Measurements from ENCODE around the gene SLC26A2. TPM values are rescaled to one million over a fixed set of nuclear protein-coding genes. Genes with fewer than 3 reads are reported as not detected.

Gene SLC26A2
- total and polyA plus RNA-seq, 2 experiments from 2014 or later, result 45.7 to 160 TPM

DNA sequence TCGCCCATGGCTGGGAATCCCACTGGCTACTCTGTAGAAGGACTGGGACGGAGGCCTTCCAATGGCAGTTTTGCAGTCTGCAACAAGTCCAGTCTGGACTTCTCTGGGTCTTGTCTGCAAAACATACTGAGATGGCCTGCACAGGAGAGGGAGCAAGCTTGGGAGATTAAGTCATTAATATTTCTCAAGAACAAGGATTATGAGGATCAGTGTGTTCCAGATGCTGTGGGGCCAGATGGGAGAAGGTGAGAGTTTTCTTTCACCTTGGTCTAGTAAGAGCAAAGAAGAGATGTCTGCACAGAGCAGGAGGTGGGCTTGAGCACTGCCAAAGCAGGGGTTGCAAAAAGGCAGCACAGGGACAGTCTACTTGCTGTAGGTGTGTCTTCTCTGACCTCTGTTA, 15.9 kb upstream of the SLC26A2 start, which contains the start of gene PDE6A:
Gene PDE6A (minus strand): TSS at position 128 of the 400 bp plus-strand sequence. CDS start 120 bp downstream, at position 8.
- no peak within 1 kb of the TSS for H3K4me3 ChIP-seq
- no peak within 1 kb of the TSS for H2AFZ ChIP-seq
- peak within 1 kb of the TSS; percentile 55 for H3K4me2 ChIP-seq
- H3K9me3 ChIP-seq (ENCODE audit: low read depth), result no peaks in the 10 kb centered on the region
- H3K9me2 ChIP-seq (replicated peaks; ENCODE audit: insufficient read depth), result no peaks in the 10 kb centered on the region
- H3K27ac ChIP-seq, result peak within 1 kb of the TSS; percentile 95
- H3K4me1 ChIP-seq (ENCODE audit: insufficient read depth), result peaks cover 58% of the 10 kb centered on the region
- H3K27me3 ChIP-seq, result no peaks in the 10 kb centered on the region
- no peaks in the 10 kb centered on the region for H3K36me3 ChIP-seq (replicated peaks; ENCODE audit: insufficient read depth, low read depth)
- H4K20me1 ChIP-seq (ENCODE audit: insufficient read depth, poor library complexity, severe bottlenecking), result no peaks in the 10 kb centered on the region
- H3K79me2 ChIP-seq, result no peaks in the 10 kb centered on the region
- WGBS (ENCODE audit: low lambda C conversion rate, missing lambda C conversion rate), result 91% methylated on average over 2 of the region's 2 CpGs
- TF ChIP-seq EZH2 (IDR thresholded peaks at IDR 0.05; ENCODE audit: borderline replicate concordance) (no peak), EZH2phosphoT487 (IDR thresholded peaks at IDR 0.05; ENCODE audit: low read depth, severe bottlenecking, unreplicated experiment) (no peak)
- TF ChIP-seq, protein P1, sequence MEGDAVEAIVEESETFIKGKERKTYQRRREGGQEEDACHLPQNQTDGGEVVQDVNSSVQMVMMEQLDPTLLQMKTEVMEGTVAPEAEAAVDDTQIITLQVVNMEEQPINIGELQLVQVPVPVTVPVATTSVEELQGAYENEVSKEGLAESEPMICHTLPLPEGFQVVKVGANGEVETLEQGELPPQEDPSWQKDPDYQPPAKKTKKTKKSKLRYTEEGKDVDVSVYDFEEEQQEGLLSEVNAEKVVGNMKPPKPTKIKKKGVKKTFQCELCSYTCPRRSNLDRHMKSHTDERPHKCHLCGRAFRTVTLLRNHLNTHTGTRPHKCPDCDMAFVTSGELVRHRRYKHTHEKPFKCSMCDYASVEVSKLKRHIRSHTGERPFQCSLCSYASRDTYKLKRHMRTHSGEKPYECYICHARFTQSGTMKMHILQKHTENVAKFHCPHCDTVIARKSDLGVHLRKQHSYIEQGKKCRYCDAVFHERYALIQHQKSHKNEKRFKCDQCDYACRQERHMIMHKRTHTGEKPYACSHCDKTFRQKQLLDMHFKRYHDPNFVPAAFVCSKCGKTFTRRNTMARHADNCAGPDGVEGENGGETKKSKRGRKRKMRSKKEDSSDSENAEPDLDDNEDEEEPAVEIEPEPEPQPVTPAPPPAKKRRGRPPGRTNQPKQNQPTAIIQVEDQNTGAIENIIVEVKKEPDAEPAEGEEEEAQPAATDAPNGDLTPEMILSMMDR (IDR thresholded peaks at IDR 0.05; ENCODE audit: poor library complexity), result no peak
- DNase-seq (ENCODE audit: low spot score), result no peak

DNA sequence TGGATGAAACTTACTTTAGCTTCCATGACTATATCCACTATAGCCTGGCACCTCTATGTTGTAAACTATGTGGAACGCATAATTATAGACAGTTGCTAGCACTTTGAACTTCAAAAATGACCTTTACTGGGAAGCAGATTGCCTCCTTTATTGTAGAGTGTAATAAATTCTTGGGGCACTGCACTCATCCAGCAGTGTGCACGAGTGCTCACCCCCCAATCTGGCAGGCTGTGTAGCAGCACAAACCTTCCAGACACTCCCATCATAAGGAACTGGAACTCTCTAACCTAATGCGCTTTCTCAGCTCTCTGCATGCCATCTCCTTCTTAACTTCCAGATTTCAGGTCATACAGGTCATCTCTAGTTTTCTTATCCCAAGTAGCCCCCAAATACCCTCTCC, 14.4 kb upstream of the SLC26A2 start:
- Histone ChIP-seq H2AFZ (no peak overlapping the region), H3K4me1 (ENCODE audit: insufficient read depth) (peaks cover 45% of the 10 kb centered on the region), H3K27ac (peak overlapping the region; percentile 95), H4K20me1 (ENCODE audit: insufficient read depth, poor library complexity, severe bottlenecking) (no peaks in the 10 kb centered on the region), H3K9me2 (replicated peaks; ENCODE audit: insufficient read depth) (no peaks in the 10 kb centered on the region), H3K27me3 (no peaks in the 10 kb centered on the region), H3K4me3 (no peak overlapping the region), H3K4me2 (no peak overlapping the region), H3K79me2 (no peaks in the 10 kb centered on the region), H3K36me3 (replicated peaks; ENCODE audit: insufficient read depth, low read depth) (no peaks in the 10 kb centered on the region), H3K9me3 (ENCODE audit: low read depth) (no peaks in the 10 kb centered on the region)
- peak; percentile 57 for DNase-seq (ENCODE audit: low spot score)
- TF ChIP-seq EZH2phosphoT487 (IDR thresholded peaks at IDR 0.05; ENCODE audit: low read depth, severe bottlenecking, unreplicated experiment) (no peak), EZH2 (IDR thresholded peaks at IDR 0.05; ENCODE audit: borderline replicate concordance) (no peak)
- TF ChIP-seq, protein P1 (IDR thresholded peaks at IDR 0.05; ENCODE audit: poor library complexity), result no peak
- 49% methylated on average over 3 of the region's 3 CpGs for WGBS (ENCODE audit: low lambda C conversion rate, missing lambda C conversion rate)

DNA sequence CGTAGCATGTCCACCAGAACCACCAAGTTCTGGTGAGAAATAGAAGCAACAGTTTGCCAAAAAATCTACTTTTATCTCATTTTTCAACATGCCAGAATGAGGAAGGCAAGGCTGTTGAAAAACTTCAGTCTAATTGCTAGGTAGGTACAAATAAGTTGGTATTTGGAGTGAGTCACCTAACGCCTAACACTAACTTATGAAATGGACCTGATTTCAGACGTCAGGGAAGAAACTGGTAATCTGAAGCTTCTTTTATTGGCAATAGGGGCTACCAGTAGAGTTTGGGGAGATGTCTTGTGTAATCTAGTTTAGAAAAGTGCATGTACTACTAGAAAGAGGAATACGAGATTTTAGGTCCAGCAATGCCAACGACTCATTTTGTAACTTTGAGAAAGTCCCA, 11.6 kb upstream of the SLC26A2 start:
- Histone ChIP-seq H3K4me3 (no peak overlapping the region), H3K36me3 (replicated peaks; ENCODE audit: insufficient read depth, low read depth) (no peaks in the 10 kb centered on the region), H3K4me2 (no peak overlapping the region), H2AFZ (no peak overlapping the region), H3K9me3 (ENCODE audit: low read depth) (no peaks in the 10 kb centered on the region), H4K20me1 (ENCODE audit: insufficient read depth, poor library complexity, severe bottlenecking) (no peaks in the 10 kb centered on the region), H3K27me3 (no peaks in the 10 kb centered on the region), H3K9me2 (replicated peaks; ENCODE audit: insufficient read depth) (no peaks in the 10 kb centered on the region), H3K4me1 (ENCODE audit: insufficient read depth) (peaks cover 20% of the 10 kb centered on the region), H3K79me2 (no peaks in the 10 kb centered on the region), H3K27ac (no peak overlapping the region)
- TF ChIP-seq EZH2phosphoT487 (IDR thresholded peaks at IDR 0.05; ENCODE audit: low read depth, severe bottlenecking, unreplicated experiment), result no peak
- TF ChIP-seq, protein P1 (IDR thresholded peaks at IDR 0.05; ENCODE audit: poor library complexity), result no peak
- TF ChIP-seq EZH2 (IDR thresholded peaks at IDR 0.05; ENCODE audit: borderline replicate concordance), result no peak
- no peak for DNase-seq (ENCODE audit: low spot score)
- WGBS (ENCODE audit: low lambda C conversion rate, missing lambda C conversion rate), result 77% methylated on average over 5 of the region's 5 CpGs
